Lower lobe of right lung (tissue), 2 donors: ENCODE measurements around the gene FAM234A. TPM values are rescaled to one million over a fixed set of nuclear protein-coding genes. Genes with fewer than 3 reads are reported as not detected.

ENCODE experiments used
- ATAC-seq, 2 donors: fragments of 200-7000 bp; cut with Tn5 transposase; one replicate each; pipeline ENCODE4 v1.9.1; 2020 to 2022; ENCODE audit warnings: mild to moderate bottlenecking in 2 of 2, moderate library complexity in 2 of 2
- DNase-seq: peaks from one replicate; pipeline ENCODE4 v3.0.0-alpha.2; 2020
- H3K27ac ChIP-seq: fragments of 200-600 bp; one replicate; pipeline ENCODE4 v1.8.0; 2022
- H3K27me3 ChIP-seq: fragments of 200-600 bp; one replicate; pipeline ENCODE4 v1.8.0; 2022; ENCODE audit warnings: low read depth
- H3K36me3 ChIP-seq: fragments of 200-600 bp; one replicate; pipeline ENCODE4 v1.8.0; 2022; ENCODE audit warnings: mild to moderate bottlenecking
- H3K4me1 ChIP-seq: fragments of 200-600 bp; one replicate; pipeline ENCODE4 v1.8.0; 2022
- H3K4me3 ChIP-seq: fragments of 200-600 bp; one replicate; pipeline ENCODE4 v1.8.0; 2022; ENCODE audit warnings: mild to moderate bottlenecking
- H3K9me3 ChIP-seq: fragments of 200-600 bp; one replicate; pipeline ENCODE4 v1.8.0; 2022
- CTCF ChIP-seq: fragments of 200-600 bp; IDR thresholded peaks from one replicate; pipeline ENCODE4 v1.8.0; 2022; ENCODE audit warnings: antibody characterized with exemption, mild to moderate bottlenecking
- intact Hi-C: fragments of 100-400 bp; cut with DNase I; formaldehyde crosslinking; loops from one replicate; pipeline ENCODE4 v1.11.0; 2022
- long read RNA-seq: library from polyadenylated mRNA; unstranded; transcript quantifications from one replicate; pipeline ENCODE4 v2.0.0, GENCODE V29; 2021
- total RNA-seq: library from RNA; stranded (reverse); fragmentation: NEBNext Ultra II Directional; extraction: Animal tissue kit (Norgen Biotek cat#: 25700); gene quantifications from one replicate; pipeline ENCODE4 v1.2.1, GENCODE V29; 2021
- donor health status: DM: no; HTN: yes; CAD: no; lungs with severe emphysema.

Gene FAM234A
- 51.7 TPM for total RNA-seq
- long read RNA-seq, transcript FAM234A-203 (13 exons, 3,213 nt) = major isoform, 76 of 140 reads
- long read RNA-seq, partial matches to known transcripts = 47 of 140 reads
- long read RNA-seq, other reads (novel, unspliced or antisense) = 17 of 140 reads

- peak; percentile 46 for TF ChIP-seq CTCF
- H3K4me3 ChIP-seq = peak within 1 kb of the TSS; percentile 82
- no peaks in the 10 kb centered on the region for H3K36me3 ChIP-seq
- H3K9me3 ChIP-seq = no peaks in the 10 kb centered on the region
- peak within 1 kb of the TSS; percentile 98 for H3K27ac ChIP-seq
- ATAC-seq (peak; percentile 98), DNase-seq (peak; percentile 95)
- intact Hi-C loops = no loop called here
- peaks cover 11% of the 10 kb centered on the region for H3K4me1 ChIP-seq
- H3K27me3 ChIP-seq = no peaks in the 10 kb centered on the region
Measured at GRCh38 chr16:234468-235305, at the start of gene FAM234A. FAM234A (plus strand) TSS chr16:234821; CDS start chr16:254414, 19,593 bp downstream.

- no peak for TF ChIP-seq CTCF
- peaks cover 15% of the 10 kb centered on the region for H3K4me1 ChIP-seq
- H3K27me3 ChIP-seq = peaks cover 11% of the 10 kb centered on the region
- no peak for ATAC-seq
- H3K4me3 ChIP-seq = no peak overlapping the region
- DNase-seq = no peak
- H3K36me3 ChIP-seq = peaks cover 31% of the 10 kb centered on the region
- intact Hi-C loops = no loop called here
- H3K9me3 ChIP-seq = no peaks in the 10 kb centered on the region
- no peak overlapping the region for H3K27ac ChIP-seq
Measured at GRCh38 chr16:185213-185612, 49.4 kb upstream of the FAM234A start.

GRCh38 chr16:185691-186090, 48.9 kb upstream of the FAM234A start:
- ATAC-seq = no peak
- no peak for TF ChIP-seq CTCF

GRCh38 chr16:187330-187729, 47.3 kb upstream of the FAM234A start:
- Histone ChIP-seq H3K36me3 (peaks cover 52% of the 10 kb centered on the region), H3K9me3 (no peaks in the 10 kb centered on the region), H3K4me3 (no peak overlapping the region), H3K27ac (no peak overlapping the region), H3K27me3 (no peaks in the 10 kb centered on the region), H3K4me1 (no peaks in the 10 kb centered on the region)
- DNase-seq (no peak), ATAC-seq (no peak)
- intact Hi-C loops = no loop called here
- no peak for TF ChIP-seq CTCF

More at GRCh38 chr16:185691-186090, 48.9 kb upstream of the FAM234A start:
- H3K4me1 ChIP-seq = peaks cover 10% of the 10 kb centered on the region
- H3K36me3 ChIP-seq = peaks cover 36% of the 10 kb centered on the region
- no peak overlapping the region for H3K27ac ChIP-seq
- peaks cover 6% of the 10 kb centered on the region for H3K27me3 ChIP-seq
- no peak overlapping the region for H3K4me3 ChIP-seq
- intact Hi-C loops = no loop called here
- DNase-seq = no peak
- no peaks in the 10 kb centered on the region for H3K9me3 ChIP-seq

GRCh38 chr16:188674-189073, 45.9 kb upstream of the FAM234A start:
- no peak overlapping the region for H3K27ac ChIP-seq
- no peaks in the 10 kb centered on the region for H3K9me3 ChIP-seq
- no peaks in the 10 kb centered on the region for H3K4me1 ChIP-seq
- no peak overlapping the region for H3K4me3 ChIP-seq
- intact Hi-C loops = no loop called here
- DNase-seq (no peak), ATAC-seq (no peak)
- H3K27me3 ChIP-seq = no peaks in the 10 kb centered on the region
- TF ChIP-seq CTCF = no peak
- H3K36me3 ChIP-seq = peaks cover 66% of the 10 kb centered on the region
